Tibial nerve (tissue), 4 donors: ENCODE results near the gene OSBPL8. TPM values are rescaled to one million over a fixed set of nuclear protein-coding genes. Genes with fewer than 3 reads are reported as not detected.

Experiments used
- DNase-seq, 2 donors: peaks; one replicate each; pipeline ENCODE4 v3.0.0-alpha.2; 2019; ENCODE audit warnings: low spot score in 2 of 2
- H3K27ac ChIP-seq, 4 donors: fragments of 200-600 bp; sonication (generic) in 3 of 4; one replicate each; pipeline ENCODE4 v1.5.1; 2017 to 2019; ENCODE audit warnings: mild to moderate bottlenecking in 1 of 4
- H3K27me3 ChIP-seq, 2 donors: fragments of 200-600 bp; sonication (generic) in 1 of 2; one replicate each; pipeline versions ENCODE4 v1.5.1 to v1.6.0; 2017 to 2019
- H3K36me3 ChIP-seq, 3 donors: fragments of 200-600 bp; sonication (generic); one replicate each; pipeline ENCODE4 v1.5.1; 2018 to 2019
- H3K4me1 ChIP-seq, 4 donors: fragments of 200-600 bp; sonication (generic) in 3 of 4; one replicate each; pipeline ENCODE4 v1.5.1; 2017 to 2019
- H3K4me3 ChIP-seq, 4 donors: fragments of 200-600 bp; sonication (generic) in 3 of 4; one replicate each; pipeline ENCODE4 v1.5.1; 2017 to 2019; ENCODE audit warnings: mild to moderate bottlenecking in 1 of 4, moderate library complexity in 1 of 4
- H3K9me3 ChIP-seq, 4 donors: fragments of 200-600 bp; sonication (generic) in 3 of 4; one replicate each; pipeline ENCODE4 v1.5.1; 2017 to 2019
- EP300 ChIP-seq, 2 donors: sonication (generic); formaldehyde crosslinking; IDR thresholded peaks; one replicate each; pipeline ENCODE4 v1.6.1; 2017; ENCODE audit warnings: antibody characterized with exemption in 2 of 2, mild to moderate bottlenecking in 1 of 2
- POLR2A ChIP-seq, 2 donors: fragments of 450-650 bp; IDR thresholded peaks; one replicate each; pipeline ENCODE4 v1.6.1; 2017; ENCODE audit warnings: antibody characterized with exemption in 2 of 2, mild to moderate bottlenecking in 2 of 2, moderate library complexity in 2 of 2
- WGBS, 2 donors: methylation state at CpG; one replicate each; pipeline ENCODE4 v1.1.5; 2018; 5-methylcytosine and 5-hydroxymethylcytosine counted together
- total RNA-seq, 4 donors: library from RNA; depleted of rRNA; stranded (reverse); fragments of >200 nt; gene quantifications; one replicate each; pipeline ENCODE4 v1.1.0, GENCODE V29; 2016
- TF ChIP-seq, protein P1 (sequence below), 5 experiments: fragments of 200-600 bp in 3 of 5; fragments of 450-650 bp in 2 of 5; sonication (generic) in 3 of 5; IDR thresholded peaks; one replicate each; pipeline ENCODE4 v1.5.1; 2016 to 2019; ENCODE audit warnings: antibody characterized with exemption in 5 of 5, mild to moderate bottlenecking in 3 of 5, moderate library complexity in 2 of 5

OSBPL8 gene
- total RNA-seq, 4 donors from 2014 or later: 90.9 to 151 (median 119) TPM

DNA sequence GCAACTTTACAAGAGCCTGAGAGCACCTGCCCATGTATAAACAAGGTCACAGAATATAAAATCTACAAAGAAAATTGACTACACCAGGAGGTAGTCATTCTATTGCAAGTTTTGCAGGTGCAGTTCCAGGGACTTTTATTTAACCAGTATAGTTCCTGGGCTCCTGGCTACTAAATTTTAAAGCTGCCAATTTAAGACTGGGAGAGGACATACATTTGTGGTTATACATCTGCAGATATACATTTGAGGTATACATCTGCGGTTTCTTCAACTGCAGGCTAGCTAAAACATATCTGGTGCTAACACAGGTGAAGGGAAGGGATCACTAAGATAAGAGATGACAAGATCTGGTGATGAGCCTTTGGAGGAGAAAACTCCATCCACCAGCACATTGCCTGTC is 241.6 kb downstream of the OSBPL8 start:
- Histone ChIP-seq H3K4me3 (no peak overlapping the region), H3K9me3 (no peaks in the 10 kb centered on the region), H3K36me3 (no peaks in the 10 kb centered on the region), H3K27me3 (peaks cover 0 to 4% of the 10 kb centered on the region in 2 donors), H3K4me1 (no peaks in the 10 kb centered on the region), H3K27ac (no peak overlapping the region)
- no peak for TF ChIP-seq EP300 (IDR thresholded peaks at IDR 0.05)
- TF ChIP-seq, protein P1, sequence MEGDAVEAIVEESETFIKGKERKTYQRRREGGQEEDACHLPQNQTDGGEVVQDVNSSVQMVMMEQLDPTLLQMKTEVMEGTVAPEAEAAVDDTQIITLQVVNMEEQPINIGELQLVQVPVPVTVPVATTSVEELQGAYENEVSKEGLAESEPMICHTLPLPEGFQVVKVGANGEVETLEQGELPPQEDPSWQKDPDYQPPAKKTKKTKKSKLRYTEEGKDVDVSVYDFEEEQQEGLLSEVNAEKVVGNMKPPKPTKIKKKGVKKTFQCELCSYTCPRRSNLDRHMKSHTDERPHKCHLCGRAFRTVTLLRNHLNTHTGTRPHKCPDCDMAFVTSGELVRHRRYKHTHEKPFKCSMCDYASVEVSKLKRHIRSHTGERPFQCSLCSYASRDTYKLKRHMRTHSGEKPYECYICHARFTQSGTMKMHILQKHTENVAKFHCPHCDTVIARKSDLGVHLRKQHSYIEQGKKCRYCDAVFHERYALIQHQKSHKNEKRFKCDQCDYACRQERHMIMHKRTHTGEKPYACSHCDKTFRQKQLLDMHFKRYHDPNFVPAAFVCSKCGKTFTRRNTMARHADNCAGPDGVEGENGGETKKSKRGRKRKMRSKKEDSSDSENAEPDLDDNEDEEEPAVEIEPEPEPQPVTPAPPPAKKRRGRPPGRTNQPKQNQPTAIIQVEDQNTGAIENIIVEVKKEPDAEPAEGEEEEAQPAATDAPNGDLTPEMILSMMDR (IDR thresholded peaks at IDR 0.05): no peak
- no peak for TF ChIP-seq POLR2A (IDR thresholded peaks at IDR 0.05)
- 95 to 100% methylated on average over 1 of the region's 1 CpG for WGBS, 2 donors
- no peak for DNase-seq

DNA sequence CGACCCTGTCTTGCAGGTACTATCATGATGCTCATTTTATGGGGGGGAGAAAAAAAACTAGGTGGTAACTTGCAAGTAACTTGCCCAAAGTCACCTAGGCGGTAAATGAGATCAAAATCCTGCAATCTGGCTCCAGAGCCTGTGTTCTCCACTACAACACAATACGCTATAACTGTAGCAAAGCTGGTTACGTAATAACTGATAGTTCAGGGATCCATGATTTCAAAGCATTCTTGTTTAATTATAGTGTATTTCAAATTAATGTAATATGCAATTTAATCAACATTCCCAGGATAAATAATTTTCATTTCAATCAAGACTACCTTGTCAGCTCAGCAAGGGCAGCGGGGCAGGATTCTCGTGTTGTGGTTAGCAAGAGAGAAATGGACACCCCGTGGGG is 243.1 kb downstream of the OSBPL8 start:
- WGBS, 2 donors: 79 to 86% methylated on average over 7 of the region's 7 CpGs
- Histone ChIP-seq H3K4me3 (no peak overlapping the region), H3K4me1 (no peaks in the 10 kb centered on the region), H3K36me3 (no peaks in the 10 kb centered on the region), H3K27ac (no peak overlapping the region), H3K27me3 (peaks cover 0 to 4% of the 10 kb centered on the region in 2 donors), H3K9me3 (no peaks in the 10 kb centered on the region)
- TF ChIP-seq EP300 (IDR thresholded peaks at IDR 0.05) (no peak), POLR2A (IDR thresholded peaks at IDR 0.05) (no peak)
- TF ChIP-seq, protein P1 (IDR thresholded peaks at IDR 0.05): no peak
- no peak for DNase-seq

DNA sequence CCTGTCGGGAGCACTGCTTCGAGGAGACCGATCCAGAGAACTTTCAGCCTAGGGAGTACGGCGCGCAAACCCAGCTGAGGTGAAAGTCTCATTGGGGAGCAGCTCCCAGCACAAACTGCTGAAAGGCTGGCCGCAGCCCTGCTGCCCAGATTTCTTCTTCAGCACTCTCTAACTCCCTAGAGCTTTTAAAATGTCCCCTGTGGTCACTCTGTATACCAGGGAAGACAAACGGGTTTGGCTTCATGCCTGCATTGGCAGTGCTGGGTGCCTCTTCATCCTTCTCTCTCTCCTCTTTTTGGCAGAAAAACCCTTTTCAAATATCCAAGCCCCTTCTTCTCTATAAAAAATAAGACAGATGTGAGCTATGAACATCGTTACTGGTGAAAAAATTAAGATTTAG is 246.3 kb downstream of the OSBPL8 start:
- H3K4me1 ChIP-seq: no peaks in the 10 kb centered on the region
- TF ChIP-seq, protein P1 (IDR thresholded peaks at IDR 0.05): no peak
- TF ChIP-seq EP300 (IDR thresholded peaks at IDR 0.05) (no peak), POLR2A (IDR thresholded peaks at IDR 0.05) (no peak)
- no peaks in the 10 kb centered on the region for H3K36me3 ChIP-seq
- no peaks in the 10 kb centered on the region for H3K9me3 ChIP-seq
- DNase-seq: no peak
- WGBS, 2 donors: 73 to 82% methylated on average over 9 of the region's 9 CpGs
- no peak overlapping the region for H3K27ac ChIP-seq
- H3K4me3 ChIP-seq: no peak overlapping the region
- peaks cover 0 to 4% of the 10 kb centered on the region in 2 donors for H3K27me3 ChIP-seq

DNA sequence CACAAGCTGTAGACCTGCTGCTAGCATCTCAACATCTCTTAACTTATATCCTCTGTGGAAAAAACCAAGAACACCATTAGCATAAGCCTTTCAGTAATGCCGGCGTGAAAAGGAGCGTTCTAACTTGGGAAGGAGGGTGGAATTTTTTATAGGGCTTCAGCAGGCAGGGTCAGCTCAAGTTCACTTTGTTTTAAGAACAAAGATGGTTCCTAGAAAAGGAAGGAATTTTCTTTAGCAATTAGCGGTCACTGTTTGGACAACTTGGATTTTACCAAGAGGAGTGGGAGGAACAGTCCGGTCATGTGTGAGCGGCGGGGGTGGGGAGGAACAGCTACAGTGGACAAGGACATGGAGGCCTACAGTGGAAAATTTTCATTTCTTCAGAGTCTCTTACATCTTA is 247.3 kb downstream of the OSBPL8 start:
- 44 to 56% methylated on average over 7 of the region's 7 CpGs for WGBS, 2 donors
- H3K4me1 ChIP-seq: no peaks in the 10 kb centered on the region
- H3K9me3 ChIP-seq: no peaks in the 10 kb centered on the region
- no peaks in the 10 kb centered on the region for H3K36me3 ChIP-seq
- peaks cover 0 to 4% of the 10 kb centered on the region in 2 donors for H3K27me3 ChIP-seq
- no peak overlapping the region for H3K4me3 ChIP-seq
- TF ChIP-seq EP300 (IDR thresholded peaks at IDR 0.05): no peak
- TF ChIP-seq POLR2A (IDR thresholded peaks at IDR 0.05): no peak
- TF ChIP-seq, protein P1 (IDR thresholded peaks at IDR 0.05): no peak
- H3K27ac ChIP-seq: no peak overlapping the region
- no peak for DNase-seq

DNA sequence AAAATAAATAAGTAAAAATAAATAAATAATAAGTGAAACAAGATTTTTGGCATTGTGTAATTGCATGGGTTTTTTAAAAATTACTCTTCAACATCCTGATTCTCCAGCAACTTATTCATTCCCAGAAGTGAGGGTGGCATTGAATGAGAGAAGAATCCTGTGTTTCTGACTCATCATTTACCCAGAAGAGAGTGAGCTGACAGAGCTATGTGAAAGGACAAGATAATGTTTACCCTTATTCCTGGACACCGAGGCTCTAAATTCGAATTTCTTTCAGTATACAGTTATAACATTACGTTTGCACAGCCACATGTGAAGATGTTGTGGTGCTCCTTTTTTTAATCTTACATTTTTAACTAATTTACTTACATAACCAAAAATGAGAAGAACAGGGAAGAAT is 247.8 kb downstream of the OSBPL8 start:
- 69 to 70% methylated on average over 3 of the region's 3 CpGs for WGBS, 2 donors
- no peaks in the 10 kb centered on the region for H3K4me1 ChIP-seq
- no peaks in the 10 kb centered on the region for H3K36me3 ChIP-seq
- H3K4me3 ChIP-seq: no peak overlapping the region
- peaks cover 0 to 4% of the 10 kb centered on the region in 2 donors for H3K27me3 ChIP-seq
- no peak for DNase-seq
- no peaks in the 10 kb centered on the region for H3K9me3 ChIP-seq
- H3K27ac ChIP-seq: no peak overlapping the region
- no peak for TF ChIP-seq EP300 (IDR thresholded peaks at IDR 0.05)
- TF ChIP-seq, protein P1 (IDR thresholded peaks at IDR 0.05): no peak
- no peak for TF ChIP-seq POLR2A (IDR thresholded peaks at IDR 0.05)
